RWPE2 (cell line): ENCODE data around the gene FASTKD2.

ENCODE experiments used
- ATAC-seq: fragments of 200-7000 bp; cut with Tn5 transposase; 3 replicates; pipeline ENCODE4 v1.9.1; 2021; ENCODE audit warnings: low read depth
- DNase-seq: peaks from one replicate; pipeline ENCODE4 v3.0.0-alpha.2; 2020; ENCODE audit warnings: low spot score
- H3K27ac ChIP-seq: fragments of 450-650 bp; 2 replicates; pipeline ENCODE4 v1.5.1; 2017; ENCODE audit warnings: mild to moderate bottlenecking; ENCODE audit not compliant: poor library complexity, severe bottlenecking
- H3K27me3 ChIP-seq: fragments of 250-450 bp; sonication (Bioruptor Pico); 2 replicates; pipeline ENCODE4 v1.5.1; 2021; ENCODE audit warnings: mild to moderate bottlenecking, moderate library complexity; ENCODE audit not compliant: insufficient read depth, poor library complexity, severe bottlenecking
- H3K36me3 ChIP-seq: fragments of 250-450 bp; sonication (Bioruptor Pico); 2 replicates; pipeline ENCODE4 v1.5.1; 2020; ENCODE audit warnings: low read depth, mild to moderate bottlenecking, moderate library complexity
- H3K4me1 ChIP-seq: fragments of 250-450 bp; sonication (Bioruptor Pico); 2 replicates; pipeline ENCODE4 v1.5.1; 2021; ENCODE audit warnings: mild to moderate bottlenecking, moderate library complexity; ENCODE audit not compliant: insufficient read depth, poor library complexity, severe bottlenecking
- H3K4me3 ChIP-seq: fragments of 250-450 bp; sonication (Bioruptor Pico); 2 replicates; pipeline ENCODE4 v1.5.1; 2021; ENCODE audit warnings: mild to moderate bottlenecking, moderate library complexity; ENCODE audit not compliant: severe bottlenecking
- H3K9me3 ChIP-seq: fragments of 250-450 bp; sonication (Bioruptor Pico); 2 replicates; pipeline ENCODE4 v1.5.1; 2021; ENCODE audit warnings: mild to moderate bottlenecking, moderate library complexity; ENCODE audit not compliant: severe bottlenecking
- CTCF ChIP-seq: fragments of 450-650 bp; IDR thresholded peaks from one replicate; pipeline ENCODE4 v1.5.1; 2017; ENCODE audit warnings: mild to moderate bottlenecking, moderate library complexity; ENCODE audit not compliant: poor library complexity, severe bottlenecking

Gene FASTKD2

GRCh38 chr2:206799083-206799482 is 33.7 kb downstream of the FASTKD2 start:
- TF ChIP-seq CTCF: no peak
- Histone ChIP-seq H3K27ac (no peak overlapping the region), H3K9me3 (no peaks in the 10 kb centered on the region), H3K4me3 (no peak overlapping the region), H3K36me3 (peaks cover 7% of the 10 kb centered on the region), H3K27me3 (no peaks in the 10 kb centered on the region), H3K4me1 (no peaks in the 10 kb centered on the region)
- no peak for ATAC-seq
- DNase-seq: no peak

GRCh38 chr2:206800506-206801417 is 35.4 kb downstream of the FASTKD2 start:
- Histone ChIP-seq H3K36me3 (no peaks in the 10 kb centered on the region), H3K4me1 (no peaks in the 10 kb centered on the region), H3K27ac (no peak overlapping the region), H3K27me3 (no peaks in the 10 kb centered on the region), H3K4me3 (no peak overlapping the region), H3K9me3 (no peaks in the 10 kb centered on the region)
- DNase-seq: no peak
- peak; percentile 77 for ATAC-seq
- peak; percentile 87 for TF ChIP-seq CTCF

GRCh38 chr2:206801418-206802189 is 36.2 kb downstream of the FASTKD2 start:
- no peak overlapping the region for H3K27ac ChIP-seq
- TF ChIP-seq CTCF: no peak
- H3K36me3 ChIP-seq: no peaks in the 10 kb centered on the region
- no peaks in the 10 kb centered on the region for H3K4me1 ChIP-seq
- H3K27me3 ChIP-seq: no peaks in the 10 kb centered on the region
- no peaks in the 10 kb centered on the region for H3K9me3 ChIP-seq
- DNase-seq (no peak), ATAC-seq (no peak)
- H3K4me3 ChIP-seq: no peak overlapping the region

GRCh38 chr2:206802654-206803514 is 37.5 kb downstream of the FASTKD2 start:
- Histone ChIP-seq H3K36me3 (no peaks in the 10 kb centered on the region), H3K4me3 (no peak overlapping the region), H3K27me3 (no peaks in the 10 kb centered on the region), H3K9me3 (no peaks in the 10 kb centered on the region), H3K27ac (no peak overlapping the region), H3K4me1 (no peaks in the 10 kb centered on the region)
- TF ChIP-seq CTCF: no peak
- DNase-seq: no peak
- ATAC-seq: no peak
